Skeletal muscle cell (primary cell): ENCODE data around the gene FBXO31.

Source experiments
- DNase-seq: peaks from one replicate; pipeline ENCODE4 v3.0.0-alpha.2; 2010; ENCODE audit warnings: low read depth
- H3K4me3 ChIP-seq: 2 replicates; pipeline ENCODE4 v1.5.1; 2011; ENCODE audit warnings: low read depth, mild to moderate bottlenecking, control low read depth, low read length, moderate library complexity

Gene FBXO31

GRCh38 chr16:87303962-87304521, 79.5 kb downstream of the FBXO31 start:
- no peak for DNase-seq
- no peak overlapping the region for H3K4me3 ChIP-seq

- DNase-seq, result no peak
- no peak overlapping the region for H3K4me3 ChIP-seq
Observed at GRCh38 chr16:87303431-87303930, 80.1 kb downstream of the FBXO31 start.

- no peak for DNase-seq
- H3K4me3 ChIP-seq, result no peak overlapping the region
Observed at GRCh38 chr16:87298857-87299465, 84.6 kb downstream of the FBXO31 start.

GRCh38 chr16:87297918-87298631, 85.5 kb downstream of the FBXO31 start:
- H3K4me3 ChIP-seq, result no peak overlapping the region
- DNase-seq, result no peak

- DNase-seq, result no peak
- no peak overlapping the region for H3K4me3 ChIP-seq
Observed at GRCh38 chr16:87297407-87297806, 86.2 kb downstream of the FBXO31 start.

GRCh38 chr16:87295661-87296531, 87.7 kb downstream of the FBXO31 start:
- no peak for DNase-seq
- H3K4me3 ChIP-seq, result no peak overlapping the region

- no peak overlapping the region for H3K4me3 ChIP-seq
- no peak for DNase-seq
Observed at GRCh38 chr16:87295259-87295658, 88.3 kb downstream of the FBXO31 start.

GRCh38 chr16:87293990-87294389, 89.6 kb downstream of the FBXO31 start:
- DNase-seq, result no peak
- no peak overlapping the region for H3K4me3 ChIP-seq

GRCh38 chr16:87291944-87292343, 91.6 kb downstream of the FBXO31 start:
- no peak overlapping the region for H3K4me3 ChIP-seq
- DNase-seq, result no peak

- peak; percentile 60 for DNase-seq
- no peak overlapping the region for H3K4me3 ChIP-seq
Observed at GRCh38 chr16:87288753-87289362, 94.7 kb downstream of the FBXO31 start.

GRCh38 chr16:87286839-87287626, 96.5 kb downstream of the FBXO31 start:
- no peak for DNase-seq
- H3K4me3 ChIP-seq, result no peak overlapping the region

- DNase-seq, result no peak
- H3K4me3 ChIP-seq, result no peak overlapping the region
Observed at GRCh38 chr16:87284183-87284582, 99.4 kb downstream of the FBXO31 start.

GRCh38 chr16:87279094-87279658, 104.4 kb downstream of the FBXO31 start:
- no peak for DNase-seq
- no peak overlapping the region for H3K4me3 ChIP-seq

GRCh38 chr16:87278191-87279093, 105.1 kb downstream of the FBXO31 start:
- H3K4me3 ChIP-seq, result no peak overlapping the region
- DNase-seq, result peak; percentile 41
